GM06990 (cell line): ENCODE data around the gene SS18.

Experiments
- DNase-seq: peaks from one replicate; pipeline ENCODE4 v3.0.0-alpha.2; 2011; ENCODE audit not compliant: insufficient read length; ENCODE audit errors: extremely low read depth
- H3K27me3 ChIP-seq: replicated peaks from 2 replicates; pipeline ENCODE4 v1.6.0; 2011; ENCODE audit warnings: low read length; ENCODE audit not compliant: control insufficient read depth, insufficient read depth
- H3K36me3 ChIP-seq: 2 replicates; pipeline ENCODE4 v1.5.1; 2011; ENCODE audit warnings: low read length; ENCODE audit not compliant: control insufficient read depth, insufficient read depth
- H3K4me3 ChIP-seq: replicated peaks from 2 replicates; pipeline ENCODE4 v1.5.1; 2011; ENCODE audit warnings: low read depth, mild to moderate bottlenecking, control low read depth, low read length
- CTCF ChIP-seq: IDR thresholded peaks from 2 replicates; pipeline ENCODE4 v1.5.1; 2011; ENCODE audit warnings: low read length, control low read depth, mild to moderate bottlenecking, inconsistent platforms; ENCODE audit not compliant: insufficient read depth, poor library complexity, severe bottlenecking

Gene SS18

GRCh38 chr18:26083099-26083498 is 7.3 kb downstream of the SS18 start:
- Histone ChIP-seq H3K36me3 (peaks cover 3% of the 10 kb centered on the region), H3K4me3 (no peak overlapping the region), H3K27me3 (no peaks in the 10 kb centered on the region)
- no peak for DNase-seq
- TF ChIP-seq CTCF, result no peak

- no peak for TF ChIP-seq CTCF
- no peak for DNase-seq
- Histone ChIP-seq H3K36me3 (peaks cover 3% of the 10 kb centered on the region), H3K4me3 (no peak overlapping the region), H3K27me3 (no peaks in the 10 kb centered on the region)
Measured at GRCh38 chr18:26082475-26082874, 7.9 kb downstream of the SS18 start.

- Histone ChIP-seq H3K27me3 (no peaks in the 10 kb centered on the region), H3K4me3 (no peak overlapping the region), H3K36me3 (peaks cover 4% of the 10 kb centered on the region)
- no peak for TF ChIP-seq CTCF
- DNase-seq, result no peak
Measured at GRCh38 chr18:26074246-26074645, 16.2 kb downstream of the SS18 start.

- Histone ChIP-seq H3K27me3 (no peaks in the 10 kb centered on the region), H3K36me3 (peaks cover 4% of the 10 kb centered on the region), H3K4me3 (no peak overlapping the region)
- TF ChIP-seq CTCF, result no peak
- DNase-seq, result no peak
Measured at GRCh38 chr18:26073758-26074157, 16.7 kb downstream of the SS18 start.

- H3K4me3 ChIP-seq, result no peak overlapping the region
- peaks cover 9% of the 10 kb centered on the region for H3K36me3 ChIP-seq
- no peaks in the 10 kb centered on the region for H3K27me3 ChIP-seq
- no peak for DNase-seq
- TF ChIP-seq CTCF, result no peak
Measured at GRCh38 chr18:26071725-26072124, 18.7 kb downstream of the SS18 start.

GRCh38 chr18:26071020-26071419 is 19.4 kb downstream of the SS18 start:
- DNase-seq, result no peak
- no peak for TF ChIP-seq CTCF
- no peaks in the 10 kb centered on the region for H3K27me3 ChIP-seq
- no peak overlapping the region for H3K4me3 ChIP-seq
- H3K36me3 ChIP-seq, result peaks cover 9% of the 10 kb centered on the region
